Hematopoietic multipotent progenitor cell treated with erythropoietin and hydrocortisone succinate and interleukin-3 and kit ligand, for 17 days (in vitro differentiated cells): ENCODE data around the gene KRT28.
"Not testable (repeated sequence)": the region's sequence is repeated elsewhere in the genome, so short reads cannot be mapped to it uniquely, and the experiment has no call there.

Source experiments
- DNase-seq: peaks from one replicate; pipeline ENCODE4 v3.0.0-alpha.2; 2015; ENCODE audit warnings: low spot score

Gene KRT28

DNA sequence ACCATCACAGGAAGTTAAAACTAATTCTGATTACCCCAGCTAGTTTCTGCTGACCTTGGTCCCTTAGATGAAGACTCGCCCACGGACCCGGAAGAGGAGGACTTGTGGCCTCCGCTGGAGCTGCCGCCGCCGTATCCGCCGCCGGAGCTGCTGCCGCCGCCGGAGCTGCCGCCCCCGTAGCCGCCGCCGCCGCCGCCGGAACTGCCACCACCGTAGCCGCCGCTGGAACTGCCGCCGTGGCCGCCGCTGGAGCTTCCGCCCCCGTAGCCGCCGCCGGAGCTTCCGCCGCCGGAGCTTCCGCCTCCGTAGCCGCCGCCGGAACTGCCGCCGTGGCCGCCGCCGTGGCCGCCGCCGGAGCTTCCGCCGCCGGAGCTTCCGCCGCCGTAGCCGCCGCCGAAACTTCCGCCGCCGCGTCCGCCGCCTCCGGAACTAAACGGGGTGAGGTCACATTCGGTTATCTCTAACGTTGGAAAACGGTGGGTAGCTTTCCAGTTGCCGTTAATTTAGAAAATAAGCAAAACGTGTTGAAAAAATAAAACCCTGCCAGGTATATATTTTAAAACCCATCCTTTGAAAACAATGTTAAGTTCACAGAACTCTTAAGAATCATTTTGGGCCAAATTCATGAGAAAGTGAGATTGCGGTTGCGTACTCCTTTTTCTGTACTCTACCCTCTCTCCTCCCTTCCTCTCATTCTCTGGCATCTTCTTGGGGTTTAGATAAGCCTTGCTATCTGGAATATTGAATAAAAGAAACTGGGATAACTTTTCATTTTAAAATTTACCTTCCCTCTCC is 19.2 kb upstream of the KRT28 start:
- peak; percentile 43 for DNase-seq

DNA sequence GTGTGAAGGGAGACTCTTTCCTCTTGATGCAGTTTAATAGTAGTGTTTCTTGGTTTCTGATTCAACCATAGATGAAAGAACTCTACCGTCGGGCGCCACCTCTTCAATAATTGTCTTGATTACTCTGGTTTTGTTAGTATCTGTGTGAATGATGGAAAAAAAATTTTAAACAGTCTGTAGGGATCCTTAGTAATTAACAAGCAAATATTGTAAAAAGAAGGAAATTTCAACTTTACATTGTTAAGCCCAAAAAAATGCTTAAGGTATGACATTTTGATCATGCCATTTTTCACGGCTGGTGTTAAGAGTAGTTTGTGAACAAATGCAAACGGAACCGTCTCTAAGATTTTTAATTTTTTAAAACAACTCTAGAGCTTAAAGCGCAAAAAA is 18.6 kb upstream of the KRT28 start:
- DNase-seq = no peak

DNA sequence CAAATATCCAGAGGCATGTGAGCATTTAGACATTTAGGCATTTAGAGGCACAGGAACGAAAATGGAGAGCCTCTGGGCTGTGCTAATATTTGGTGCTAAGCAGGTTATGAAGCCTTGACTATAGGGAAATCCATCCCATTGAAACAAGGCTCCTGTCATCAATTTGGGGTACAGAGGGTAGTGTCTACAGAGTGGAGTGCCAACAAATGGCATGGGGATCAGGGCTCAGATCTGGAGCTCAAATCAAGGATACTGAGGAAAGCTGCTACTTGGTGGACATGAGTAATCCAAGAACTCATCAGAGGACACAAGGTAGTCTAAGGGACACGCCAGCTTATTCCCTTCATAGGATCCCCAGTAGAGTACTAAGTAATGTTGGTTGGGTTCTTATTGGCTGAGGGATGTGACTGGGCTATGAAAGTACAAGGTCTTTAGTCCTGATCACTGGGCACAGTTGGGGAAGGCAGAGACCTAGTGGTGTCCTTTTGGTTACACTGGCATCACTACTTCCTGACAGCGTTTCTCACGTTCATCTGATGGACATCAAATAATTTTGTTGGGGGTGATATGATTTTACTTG is 17.4 kb upstream of the KRT28 start:
- no peak for DNase-seq

DNA sequence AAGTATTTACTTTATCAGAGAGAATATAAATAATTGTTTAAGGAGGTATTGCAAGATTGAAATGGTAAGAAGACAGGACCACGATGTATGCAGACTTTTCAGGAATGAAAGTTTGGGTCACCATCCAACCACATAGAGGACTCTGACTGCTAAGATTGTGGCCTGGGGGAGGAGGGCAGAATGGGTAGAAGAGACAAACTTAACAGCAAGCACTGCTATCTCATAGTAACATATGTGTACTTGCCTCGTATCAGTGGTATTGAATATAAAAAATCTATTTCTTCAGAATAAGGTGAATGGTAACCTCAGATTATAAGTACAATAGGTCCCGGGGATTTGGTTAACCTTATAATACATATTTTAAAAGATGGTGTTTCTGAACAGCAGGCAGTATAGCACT is 16.8 kb upstream of the KRT28 start:
- DNase-seq = no peak

DNA sequence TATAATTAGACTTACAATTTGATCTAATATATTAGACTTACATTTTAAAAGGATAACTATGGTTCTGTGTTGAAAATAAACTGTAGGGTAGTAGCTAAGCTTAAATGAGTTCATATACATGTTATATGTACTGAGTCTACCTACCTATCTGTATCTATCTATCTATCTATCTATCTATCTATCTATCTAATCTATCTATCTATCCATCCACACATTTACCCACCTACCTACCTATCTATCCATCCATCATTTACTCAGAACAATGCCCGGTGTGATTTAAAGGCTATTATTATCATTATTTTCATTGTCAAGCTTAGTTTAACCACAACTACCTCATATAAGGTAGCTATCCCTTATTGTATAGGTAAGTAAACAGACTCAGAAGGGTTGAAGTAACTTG is 15.6 kb upstream of the KRT28 start:
- no peak for DNase-seq

DNA sequence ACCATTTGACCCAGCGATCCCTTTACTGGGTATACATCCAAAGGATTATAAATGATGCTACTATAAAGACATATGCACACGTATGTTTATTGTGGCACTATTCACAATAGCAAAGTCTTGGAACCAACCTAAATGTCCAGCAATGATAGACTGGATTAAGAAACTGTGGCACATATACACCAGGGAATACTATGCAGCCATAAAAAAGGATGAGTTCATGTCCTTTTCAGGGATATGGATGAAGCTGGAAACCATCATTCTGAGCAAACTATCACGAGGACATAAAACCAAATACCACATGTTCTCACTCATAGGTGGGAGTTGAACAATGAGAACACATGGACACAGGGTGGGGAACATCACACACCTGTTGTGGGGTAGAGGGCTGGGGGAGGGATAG is 14.9 kb upstream of the KRT28 start:
- not testable (repeated sequence) for DNase-seq

DNA sequence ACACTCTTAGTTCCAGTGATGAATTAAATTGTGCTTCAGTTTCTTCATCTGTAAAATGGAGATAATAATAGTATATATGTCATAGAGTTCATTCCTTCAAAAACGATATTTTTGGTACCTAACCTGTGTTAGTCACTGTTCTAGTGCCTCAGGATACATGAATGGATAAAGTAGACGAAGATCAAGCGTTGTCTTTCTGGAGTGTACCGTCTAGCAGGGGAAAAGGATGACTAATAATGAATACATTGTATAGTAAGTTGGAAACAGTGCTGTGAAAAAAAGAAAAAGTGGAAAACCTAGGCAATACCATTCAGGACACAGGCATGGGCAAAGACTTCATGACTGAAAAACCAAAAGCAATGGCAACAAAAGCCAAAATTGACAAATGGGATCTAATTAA is 14.0 kb upstream of the KRT28 start:
- no peak for DNase-seq

DNA sequence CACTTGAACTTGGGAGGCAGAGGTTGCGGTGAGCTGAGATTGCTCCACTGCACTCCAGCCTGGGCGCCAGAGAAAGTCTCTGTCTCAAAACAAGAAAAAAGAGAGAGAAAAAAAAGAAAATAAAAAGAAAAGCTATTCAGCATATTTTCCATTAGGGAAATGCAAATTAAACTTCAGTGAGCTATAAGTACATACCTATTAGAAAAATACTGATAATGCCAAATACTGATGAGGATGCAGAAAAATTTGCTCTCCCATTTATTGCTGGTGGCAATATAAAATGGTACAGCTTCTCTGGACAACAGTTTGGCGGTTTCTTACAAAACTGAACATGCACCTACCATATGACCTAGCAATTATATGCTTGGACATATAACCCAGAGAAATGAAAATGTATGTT is 12.9 kb upstream of the KRT28 start:
- no peak for DNase-seq

DNA sequence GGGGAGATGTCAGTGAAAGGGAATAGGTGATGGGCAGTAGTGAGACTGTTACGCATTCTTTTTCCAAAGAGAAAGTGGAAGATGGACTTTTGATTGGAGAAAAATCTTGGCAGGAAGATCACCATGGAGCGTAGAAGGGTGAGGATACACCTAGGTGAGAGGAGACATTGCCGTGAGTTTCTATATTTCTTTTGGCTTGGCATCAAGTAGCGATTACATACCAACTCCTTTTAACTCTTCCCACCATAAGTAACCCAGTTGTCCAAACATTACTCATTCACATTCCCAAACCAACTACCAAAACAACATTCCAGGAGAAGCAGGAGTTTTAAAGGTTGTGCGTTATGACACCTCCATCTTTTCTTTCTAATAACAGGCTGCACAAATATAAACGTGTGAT is 10.7 kb upstream of the KRT28 start:
- no peak for DNase-seq

DNA sequence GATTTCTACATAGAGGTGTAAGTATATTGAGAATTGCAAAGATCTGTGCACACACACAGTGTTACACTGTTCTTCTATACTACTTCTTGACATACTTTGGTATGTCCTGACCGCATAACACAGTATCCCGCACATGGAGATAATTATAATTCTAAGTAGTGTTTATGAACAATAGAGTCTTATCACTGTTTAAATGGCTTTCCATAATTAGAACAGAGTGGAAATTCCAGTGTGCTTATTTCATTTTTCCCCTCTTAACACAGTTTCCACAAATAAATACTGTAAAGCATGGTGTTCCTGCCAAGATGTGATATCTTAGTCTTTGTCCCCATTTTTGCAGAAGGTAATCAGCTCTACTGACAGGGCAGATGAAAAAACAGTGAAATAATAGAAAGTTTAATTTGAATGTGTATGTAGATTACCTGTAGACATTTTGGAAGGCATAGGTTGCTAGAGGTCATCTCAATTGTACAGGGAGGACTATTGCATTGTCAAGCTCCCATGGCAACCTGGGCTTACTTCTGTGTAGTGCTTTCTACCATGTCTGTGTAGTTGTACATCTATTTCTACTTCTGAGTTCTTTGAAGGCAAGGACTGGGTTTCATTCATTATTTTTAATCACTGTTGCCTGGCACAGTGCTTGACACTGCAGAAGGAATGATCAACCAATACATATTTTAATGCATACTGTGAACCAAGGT is 10.1 kb upstream of the KRT28 start:
- no peak for DNase-seq

DNA sequence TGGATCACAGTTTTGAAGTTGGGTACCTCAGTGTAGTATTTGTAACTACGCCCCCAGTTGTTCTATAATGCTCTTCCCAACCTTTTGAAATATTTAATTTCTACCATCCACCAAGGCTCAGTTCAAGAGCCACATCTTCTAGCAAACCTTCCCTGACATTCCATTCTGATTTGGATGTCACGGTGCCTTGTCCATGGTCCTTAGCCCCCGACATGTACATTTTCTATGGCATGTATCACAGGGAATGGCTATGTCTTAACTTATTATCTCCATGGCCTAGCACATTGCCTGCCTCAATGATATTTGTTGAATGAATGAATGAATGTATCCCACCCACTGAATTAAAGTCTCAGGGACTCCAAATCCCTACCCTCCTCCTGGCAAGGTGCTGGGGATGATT is 6.4 kb upstream of the KRT28 start:
- no peak for DNase-seq

DNA sequence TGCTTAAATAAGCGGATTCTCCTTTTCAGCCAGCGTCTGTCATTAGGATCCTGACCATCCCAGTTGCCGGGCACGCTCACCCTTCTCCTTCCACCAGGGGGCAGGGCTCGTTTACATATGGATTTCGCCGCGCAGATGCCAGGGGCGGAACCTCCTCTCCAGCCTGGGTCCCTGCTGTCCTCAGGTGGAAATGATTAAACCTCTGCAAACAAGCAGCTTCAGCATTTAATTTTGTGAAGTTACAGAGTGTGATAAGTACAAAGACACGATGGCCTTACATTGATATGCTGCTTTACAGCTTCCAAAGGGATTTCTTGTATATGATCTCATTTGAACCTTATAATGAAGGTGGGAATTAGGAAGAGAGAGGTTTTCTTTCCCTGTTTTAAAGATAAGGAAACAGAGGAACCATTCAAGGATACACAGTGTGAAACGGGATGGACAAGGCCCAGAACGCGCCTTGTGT is 3.9 kb upstream of the KRT28 start:
- DNase-seq = peak; percentile 53

DNA sequence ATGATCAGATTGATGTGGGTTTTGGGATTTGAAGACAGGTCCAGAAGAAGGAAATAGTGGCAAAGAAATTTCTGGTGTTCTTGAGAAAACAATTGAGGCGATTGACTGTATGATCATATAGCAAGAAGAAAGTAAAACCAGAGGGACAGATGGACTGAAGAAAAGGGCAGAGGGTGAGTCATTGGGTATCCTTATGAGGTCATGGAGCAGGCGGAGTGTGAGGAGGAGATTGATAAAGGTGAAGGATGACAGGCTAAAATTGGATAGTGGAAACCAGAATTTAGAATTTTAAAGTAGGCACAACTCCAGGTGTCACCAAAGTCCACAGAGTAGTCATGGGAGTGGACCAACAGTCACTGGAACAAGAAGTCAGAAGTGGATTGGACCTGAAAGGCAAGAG is 1.4 kb upstream of the KRT28 start:
- no peak for DNase-seq

DNA sequence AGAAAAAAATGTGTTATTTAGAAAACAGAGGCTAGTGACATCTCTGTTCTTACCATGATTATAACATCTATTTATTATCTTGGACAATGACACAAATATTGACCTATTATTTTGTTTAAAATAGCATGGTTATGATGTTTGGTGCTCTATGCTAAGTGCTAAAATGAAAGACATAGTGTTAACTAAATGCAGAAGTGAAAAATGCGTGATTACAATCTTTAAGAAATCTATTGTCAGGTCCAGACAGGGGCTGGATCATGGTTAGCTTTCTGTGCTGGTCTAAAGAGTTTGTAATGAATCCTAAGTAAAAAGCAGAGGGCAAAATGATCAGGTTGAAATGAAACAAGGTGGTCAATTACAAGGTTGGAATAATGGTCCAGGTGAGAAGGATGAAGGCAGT is 622 bp upstream of the KRT28 start:
- DNase-seq = no peak

DNA sequence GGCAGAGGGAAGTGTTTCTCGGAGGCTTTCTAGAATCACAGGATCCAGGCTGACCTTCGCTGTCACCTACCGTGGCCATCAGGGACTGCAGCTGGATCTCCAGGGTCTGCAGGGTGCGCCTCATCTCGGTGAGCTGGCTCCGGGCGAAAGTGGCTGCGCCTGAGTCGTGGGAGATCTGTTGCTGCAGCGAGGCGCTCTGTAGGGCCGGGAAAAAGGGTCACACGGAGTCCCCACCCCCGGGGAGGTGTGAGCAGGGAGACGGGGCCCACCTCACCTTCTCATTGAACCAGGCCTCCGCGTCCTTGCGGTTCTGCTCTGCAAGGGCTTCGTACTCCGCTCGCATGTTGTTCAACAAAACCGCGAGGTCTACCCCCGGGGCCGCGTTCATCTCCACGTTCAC is 2.9 kb downstream of the KRT28 start:
- no peak for DNase-seq

DNA sequence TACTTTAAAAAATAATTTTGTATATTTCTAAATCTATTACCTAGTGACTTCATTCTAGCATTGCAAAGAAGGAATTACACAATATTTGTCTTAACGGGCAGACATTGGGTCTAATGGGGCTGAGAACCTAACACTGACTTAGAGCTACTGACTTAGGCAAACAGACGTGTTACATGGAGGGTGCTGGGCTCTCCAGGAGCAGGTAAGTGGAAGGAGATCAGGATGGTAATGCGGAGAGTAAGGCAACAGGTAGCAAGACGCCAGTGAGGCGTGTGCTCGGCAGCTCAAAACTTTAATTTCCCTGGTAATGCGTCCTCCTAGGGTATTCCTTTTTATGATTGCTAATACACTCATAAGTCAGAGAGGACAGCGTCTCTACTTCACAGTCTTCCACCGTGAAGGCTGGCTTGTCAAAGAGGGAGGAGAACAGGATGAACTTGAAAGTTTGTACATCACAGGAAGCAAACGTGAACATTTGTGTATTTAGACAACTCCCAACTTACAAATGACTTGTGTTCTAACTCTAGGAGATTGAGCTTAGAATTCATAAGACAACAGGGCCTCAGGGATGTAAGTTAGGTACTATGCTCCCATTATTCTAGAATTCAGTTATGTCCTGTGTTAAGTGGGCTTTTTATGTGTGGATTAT is 4.6 kb downstream of the KRT28 start:
- no peak for DNase-seq

DNA sequence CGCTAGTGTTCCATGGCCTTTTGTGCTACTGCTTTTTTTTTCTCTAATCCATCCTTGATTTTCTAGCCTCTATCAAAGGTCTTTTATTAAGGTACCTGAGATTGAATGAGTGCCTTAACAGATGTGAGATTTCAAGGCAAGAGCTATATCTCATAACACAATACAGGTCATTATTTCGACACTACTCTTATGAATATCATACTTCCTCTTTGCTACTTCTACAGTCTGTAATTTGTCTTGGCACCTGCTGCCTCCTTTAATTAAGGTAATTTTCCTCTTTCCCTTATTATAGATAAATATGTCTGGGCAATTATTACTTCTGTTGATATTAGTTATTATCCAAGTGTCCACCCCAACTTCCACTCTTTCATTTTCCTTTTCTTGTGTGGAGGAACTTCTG is 5.3 kb downstream of the KRT28 start:
- DNase-seq = no peak

DNA sequence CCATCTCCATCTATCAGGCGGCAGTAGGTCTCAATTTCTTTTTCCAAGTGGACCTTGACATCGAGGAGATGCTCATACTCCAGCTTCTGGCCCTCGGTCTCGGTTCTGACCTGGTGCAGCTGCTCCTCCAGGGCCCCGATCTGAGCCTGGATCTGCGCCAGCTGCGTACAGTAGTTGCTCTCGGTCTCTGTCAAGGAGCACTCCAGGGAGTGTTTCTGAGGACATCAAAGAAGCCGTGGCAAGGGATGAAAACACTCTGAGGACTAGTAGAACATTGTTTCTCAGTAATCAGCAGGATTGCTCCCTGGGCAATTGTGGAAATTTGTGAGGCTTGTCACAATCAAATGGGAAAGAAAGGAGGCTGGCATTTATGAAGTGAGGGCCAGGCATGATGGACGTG is 5.9 kb downstream of the KRT28 start:
- DNase-seq = no peak

DNA sequence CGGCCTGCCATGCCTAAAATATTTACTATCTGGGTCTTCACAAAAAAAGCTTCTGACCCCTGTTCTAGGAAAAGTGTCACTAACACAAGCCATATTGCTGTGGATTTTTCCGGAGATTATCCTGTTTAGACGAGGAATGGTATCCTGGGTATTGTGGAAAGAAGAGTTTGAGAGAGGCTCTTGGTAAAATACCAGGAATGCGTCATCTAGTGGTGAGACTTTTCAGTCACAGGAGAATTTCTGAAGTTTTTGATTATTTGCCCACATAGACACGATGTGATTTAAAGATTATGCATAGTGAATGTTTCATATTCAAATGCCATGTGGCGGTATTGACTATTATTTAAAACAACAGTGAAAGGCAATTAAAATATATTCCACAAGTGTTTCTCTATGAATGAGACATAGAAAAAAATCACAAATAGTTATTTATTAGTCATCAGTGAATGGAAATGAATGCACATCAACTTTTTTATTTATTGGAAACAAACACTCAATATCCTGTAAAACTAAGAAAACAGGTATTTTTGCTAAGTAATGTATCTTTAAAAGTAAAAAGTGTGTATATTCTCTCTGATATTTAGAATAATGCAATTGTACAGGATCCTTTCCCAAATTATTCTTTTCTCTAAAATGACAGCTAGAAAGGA is 7.8 kb downstream of the KRT28 start:
- no peak for DNase-seq

DNA sequence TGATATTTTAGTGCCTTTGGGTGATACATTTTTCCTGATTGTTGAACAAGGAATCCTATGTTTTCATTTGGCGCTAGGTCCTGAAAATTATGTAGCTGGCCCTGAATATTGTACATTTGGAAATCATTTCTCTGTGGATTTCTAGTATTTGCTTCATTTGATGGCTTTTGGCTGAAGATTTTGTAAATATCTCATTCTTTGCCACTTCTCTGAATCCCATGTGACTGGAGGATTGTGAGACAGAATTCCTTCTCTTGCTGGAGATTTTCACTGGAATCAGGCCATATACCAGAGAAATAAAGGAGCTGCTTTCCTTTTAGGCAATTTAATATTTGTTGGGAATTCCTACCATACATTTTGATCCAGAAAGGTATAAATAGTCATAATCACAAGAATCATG is 8.6 kb downstream of the KRT28 start:
- DNase-seq = no peak

DNA sequence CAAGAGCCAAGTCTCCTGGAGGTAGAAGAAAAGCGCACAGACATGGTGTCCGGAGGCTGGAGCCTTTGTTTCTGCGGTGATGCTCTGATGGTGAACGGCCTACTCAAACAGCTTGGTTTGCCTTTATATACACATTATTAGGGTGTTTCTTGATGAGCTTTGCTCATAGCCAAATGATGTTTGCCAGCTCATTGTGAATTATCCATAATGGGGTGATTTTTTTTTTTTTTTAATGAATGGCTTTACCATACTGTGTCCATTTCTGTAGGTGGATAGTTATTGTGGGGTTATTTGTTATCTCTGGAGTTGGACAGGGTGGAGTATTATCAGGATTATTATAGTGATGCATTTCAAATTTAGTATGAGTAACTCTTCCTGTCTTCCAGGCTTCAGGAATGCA is 17.3 kb downstream of the KRT28 start, which contains the start of gene KRT27:
Gene KRT27, minus strand, starts transcription at position 101 of the 400 bp plus-strand sequence. Its CDS starts 57 bp downstream, at position 44.
- DNase-seq = no peak
